HG02840 (cell line): Measurements from ENCODE around the gene HMGCS1.
A peak's percentile ranks its signal among the peaks of the same experiment; 100 is the strongest.
"Not testable (repeated sequence)": the region's sequence is repeated elsewhere in the genome, so short reads cannot be mapped to it uniquely, and the experiment has no call there.

Source experiments
- ATAC-seq: cut with Tn5 transposase; IDR thresholded peaks from one replicate; pipeline ENCODE4 v1.9.1; 2021; ENCODE audit warnings: mild to moderate bottlenecking, moderate library complexity, moderate number of reproducible peaks; ENCODE audit not compliant: unreplicated experiment, low FRiP score

Gene HMGCS1

DNA sequence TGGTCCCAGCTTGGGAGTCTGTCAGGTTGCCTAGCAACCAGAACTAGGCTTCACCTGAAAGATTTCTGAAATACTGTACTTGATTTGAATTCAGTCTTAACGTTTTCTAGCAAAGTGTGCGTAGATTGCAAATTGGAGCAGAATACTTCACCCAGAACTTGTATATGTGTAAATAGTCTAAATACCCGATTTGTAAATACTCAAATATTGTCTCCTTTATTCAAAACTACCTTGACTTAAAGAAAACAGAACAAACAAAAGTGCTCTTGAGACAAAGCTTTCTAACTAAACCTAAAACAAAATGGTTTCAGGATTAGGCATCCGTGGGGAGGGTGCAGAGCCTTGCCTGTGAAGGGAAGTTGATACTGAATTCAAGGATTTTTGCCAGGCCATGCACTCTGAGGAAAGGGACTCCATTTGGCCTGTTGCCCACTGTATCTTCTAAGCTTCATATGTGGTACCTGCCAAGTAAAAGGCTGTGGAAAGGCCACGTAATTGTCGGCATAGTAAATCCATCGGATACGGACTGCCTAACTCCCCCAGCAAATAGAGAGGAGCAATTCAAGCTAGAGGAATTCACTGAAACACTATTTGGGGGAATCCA, 744 bp upstream of the HMGCS1 start:
- no peak for ATAC-seq

DNA sequence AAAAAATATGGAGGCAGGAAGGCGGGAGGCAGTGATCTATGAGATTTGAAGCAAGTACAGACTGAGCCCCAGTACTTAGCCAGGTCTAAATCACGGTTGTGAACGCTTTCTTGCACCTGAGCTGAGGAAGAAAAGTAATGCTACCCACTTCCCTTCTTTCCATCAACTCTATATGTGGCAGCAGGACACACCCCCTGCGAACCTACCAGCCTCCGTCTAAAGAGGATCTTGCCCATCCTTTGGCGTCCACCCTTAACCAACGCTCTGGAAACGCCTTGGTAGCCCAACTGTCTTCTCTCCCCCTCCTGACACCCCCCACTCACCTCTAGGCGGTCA, 545 bp downstream of the HMGCS1 start:
- ATAC-seq = no peak

- no peak for ATAC-seq
Observed at GRCh38 chr5:43312076-43312661, 1.0 kb downstream of the HMGCS1 start.

DNA sequence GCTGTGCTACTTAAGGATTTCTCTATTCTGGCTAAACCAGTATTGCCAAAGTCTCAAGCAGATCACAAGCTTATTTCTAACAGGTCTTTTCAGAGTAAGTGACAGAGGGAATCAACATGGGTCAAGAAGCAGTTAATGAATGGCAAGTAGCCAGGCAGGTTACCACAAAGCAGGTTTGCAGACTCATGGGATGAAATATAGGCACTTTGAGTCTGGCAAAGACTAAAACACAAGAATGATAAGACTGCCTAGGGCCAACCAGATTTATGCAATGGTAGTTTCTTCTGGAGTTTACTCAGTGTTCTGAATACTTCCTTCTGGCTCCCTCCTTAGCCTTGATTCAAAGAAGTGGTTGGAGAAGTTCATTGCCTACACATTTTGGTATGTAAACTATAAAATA, 3.6 kb downstream of the HMGCS1 start:
- no peak for ATAC-seq

DNA sequence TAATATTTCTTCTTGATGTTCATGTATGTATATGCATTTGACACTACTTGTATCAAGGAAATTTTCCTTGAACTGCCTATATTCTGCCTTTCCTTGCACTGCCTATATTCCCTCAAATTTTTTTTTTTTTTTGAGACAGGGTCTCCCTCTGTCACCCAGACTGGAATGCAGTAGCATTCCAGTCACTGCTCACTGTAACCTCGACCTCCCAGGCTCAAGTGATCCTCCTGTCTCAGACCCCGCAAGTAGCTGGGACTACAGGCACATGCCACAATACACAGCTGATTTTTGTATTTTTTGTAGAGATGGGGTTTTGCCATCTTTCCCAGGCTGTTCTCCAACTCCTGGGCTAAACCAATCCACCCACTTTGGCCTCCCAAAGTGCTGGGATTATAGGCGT, 4.1 kb downstream of the HMGCS1 start:
- ATAC-seq = no peak

- ATAC-seq = not testable (repeated sequence)
Observed at GRCh38 chr5:43306954-43307353, 6.3 kb downstream of the HMGCS1 start.

- peak; percentile 59 for ATAC-seq
Observed at GRCh38 chr5:43305948-43306565, 7.2 kb downstream of the HMGCS1 start.

DNA sequence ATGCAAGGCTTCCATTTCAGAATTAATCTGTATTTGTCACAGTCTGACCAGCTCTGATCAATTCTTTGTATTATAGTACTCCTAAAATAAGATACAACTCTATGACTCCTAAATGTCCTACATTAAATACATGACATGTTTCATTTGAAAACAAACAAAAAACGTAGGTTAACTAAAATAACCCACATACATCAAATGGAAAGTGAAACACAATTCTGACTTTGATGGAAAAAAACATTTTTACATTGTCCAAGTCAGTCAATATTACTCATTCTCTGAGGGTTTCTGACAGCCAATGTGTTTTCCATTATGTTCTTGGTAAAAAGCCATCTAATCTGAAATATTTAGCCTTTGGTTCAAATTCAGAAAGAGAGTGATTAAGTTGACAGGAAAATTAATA, 8.7 kb downstream of the HMGCS1 start:
- ATAC-seq = no peak

- ATAC-seq = no peak
Observed at GRCh38 chr5:43303242-43303641, 10.0 kb downstream of the HMGCS1 start.

- ATAC-seq = no peak
Observed at GRCh38 chr5:43302481-43302880, 10.7 kb downstream of the HMGCS1 start.

- no peak for ATAC-seq
Observed at GRCh38 chr5:43301653-43302091, 11.5 kb downstream of the HMGCS1 start.

GRCh38 chr5:43300112-43300511, 13.1 kb downstream of the HMGCS1 start:
- ATAC-seq = no peak

GRCh38 chr5:43298443-43298842, 14.8 kb downstream of the HMGCS1 start:
- no peak for ATAC-seq

- ATAC-seq = no peak
Observed at GRCh38 chr5:43296835-43297234, 16.4 kb downstream of the HMGCS1 start.

DNA sequence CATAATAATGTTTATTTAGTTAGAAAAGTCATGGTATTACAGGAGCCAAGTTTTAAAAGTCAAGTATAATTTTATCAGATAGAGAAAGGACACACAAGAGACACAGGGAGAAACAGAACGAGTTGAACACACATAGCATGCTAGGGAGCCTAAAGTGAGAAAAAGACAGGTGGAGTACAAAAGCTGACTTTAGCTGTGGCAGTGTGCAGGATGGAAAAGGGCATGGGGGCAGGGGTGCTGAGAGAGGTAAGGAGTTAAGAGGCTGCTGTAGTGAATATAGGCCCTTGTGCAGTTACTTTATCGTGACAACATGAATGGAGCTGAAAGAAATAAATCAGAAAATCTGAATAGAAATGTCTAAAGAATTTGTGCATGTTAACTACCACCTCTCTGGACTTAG, 18.0 kb downstream of the HMGCS1 start:
- ATAC-seq = no peak

GRCh38 chr5:43294226-43294625, 19.0 kb downstream of the HMGCS1 start:
- ATAC-seq = no peak

DNA sequence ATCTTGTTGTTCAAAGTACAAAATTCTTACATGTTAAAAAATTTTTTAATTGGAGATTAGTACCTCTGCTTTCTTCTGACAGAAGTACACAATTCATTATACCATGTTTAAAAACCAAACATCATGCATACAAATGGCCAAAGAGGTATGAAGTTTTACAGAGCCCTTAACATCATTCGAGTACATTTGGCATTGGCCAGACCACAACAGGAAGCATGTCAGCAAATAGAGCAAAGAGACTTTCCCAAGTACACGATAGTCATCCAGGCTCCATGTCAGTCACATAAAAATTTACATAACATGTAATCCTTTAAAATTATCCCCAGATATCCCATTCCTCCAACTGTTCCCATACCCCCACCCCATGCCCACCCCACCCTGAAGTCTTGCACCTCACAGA, 22.5 kb downstream of the HMGCS1 start:
- ATAC-seq = no peak

DNA sequence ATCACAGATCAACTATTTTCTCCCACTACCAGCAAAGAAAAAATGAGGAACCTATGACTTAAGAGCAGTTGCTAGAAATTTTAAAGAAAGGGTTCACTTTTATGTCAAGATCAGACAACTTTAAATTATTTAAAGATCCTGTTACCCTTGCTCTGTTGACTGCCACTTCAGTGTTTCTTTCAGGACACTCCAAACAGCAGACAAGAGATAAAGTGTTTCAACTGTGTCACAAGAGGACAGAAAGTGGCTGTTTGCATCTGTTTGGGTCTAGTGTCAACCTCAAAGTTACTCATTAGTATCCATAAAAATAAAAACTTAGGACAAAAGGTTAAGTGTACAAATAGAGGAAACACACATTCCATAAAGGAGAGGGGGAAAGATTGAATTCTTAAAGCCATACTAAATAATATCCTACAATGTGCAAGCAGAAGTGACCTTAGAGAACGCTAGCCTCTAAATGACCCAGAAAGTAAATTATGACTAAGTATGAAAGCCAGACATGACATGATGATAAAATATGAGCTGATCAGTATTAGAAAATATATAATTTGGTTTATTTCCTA, 24.9 kb downstream of the HMGCS1 start:
- no peak for ATAC-seq

- ATAC-seq = no peak
Observed at GRCh38 chr5:43287493-43287892, 25.7 kb downstream of the HMGCS1 start.

- ATAC-seq = no peak
Observed at GRCh38 chr5:43286623-43287022, 26.6 kb downstream of the HMGCS1 start.

- no peak for ATAC-seq
Observed at GRCh38 chr5:43281840-43282658, 31.2 kb downstream of the HMGCS1 start.
